CD4-positive, alpha-beta T cell (primary cell): Measurements from ENCODE around the gene SMYD3. TPM values are rescaled to one million over a fixed set of nuclear protein-coding genes. Genes with fewer than 3 reads are reported as not detected.

Experiments
- ATAC-seq: fragments of 200-7000 bp; cut with Tn5 transposase; one replicate; pipeline ENCODE4 v1.10.0; 2022; ENCODE audit warnings: mild to moderate bottlenecking; ENCODE audit not compliant: poor library complexity
- CTCF ChIA-PET: fragments of 350-600 bp; sonication (Branson Sonifier 250); formaldehyde crosslinking; loops from one replicate; lab custom pipeline; 2021; ENCODE audit warnings: antibody characterized with exemption, inconsistent platforms; lab: Charles Lee
- POLR2A ChIA-PET: fragments of 350-600 bp; sonication (Branson Sonifier 250); formaldehyde crosslinking; loops from one replicate; lab custom pipeline; 2021; ENCODE audit warnings: antibody characterized with exemption, inconsistent platforms; lab: Charles Lee
- DNase-seq, 14 experiments: peaks; one replicate each; pipeline ENCODE4 v3.0.0-alpha.2; 2013 to 2020; ENCODE audit warnings: mixed read lengths in 2 of 14
- H3K27ac ChIP-seq, 2 donors: one replicate each; pipeline versions ENCODE4 v1.5.1 to v1.7.0; 2013; ENCODE audit warnings: low read length in 2 of 2, low read depth in 1 of 2, mild to moderate bottlenecking in 1 of 2
- H3K27me3 ChIP-seq, 2 experiments: 1 replicate in 1 of 2; 2 replicates in 1 of 2; pipeline versions ENCODE4 v1.6.1 to v1.7.0; 2013; ENCODE audit warnings: low read length in 2 of 2, control low read depth in 1 of 2, mild to moderate bottlenecking in 1 of 2, moderate library complexity in 1 of 2; ENCODE audit not compliant: insufficient read depth in 2 of 2, control insufficient read depth in 1 of 2
- H3K36me3 ChIP-seq: one replicate; pipeline ENCODE4 v1.6.1; 2013; ENCODE audit warnings: low read length, control low read depth; ENCODE audit not compliant: insufficient read depth
- H3K4me1 ChIP-seq: one replicate; pipeline ENCODE4 v1.6.1; 2013; ENCODE audit warnings: low read length, control low read depth; ENCODE audit not compliant: insufficient read depth
- H3K4me3 ChIP-seq: one replicate; pipeline ENCODE4 v1.5.1; 2013; ENCODE audit warnings: mild to moderate bottlenecking, low read length, moderate library complexity
- H3K9me3 ChIP-seq, 2 experiments: 1 replicate in 1 of 2; 2 replicates in 1 of 2; pipeline versions ENCODE4 v1.6.1 to v1.7.0; 2013; ENCODE audit warnings: low read length in 2 of 2, mild to moderate bottlenecking in 2 of 2, control low read depth in 1 of 2, moderate library complexity in 1 of 2; ENCODE audit not compliant: control insufficient read depth in 1 of 2, insufficient read depth in 1 of 2
- H3K27ac Mint-ChIP-seq: one replicate; pipeline ENCODE4 v1.8.0; 2020; ENCODE audit warnings: mixed read lengths
- H3K27me3 Mint-ChIP-seq: one replicate; pipeline ENCODE4 v1.8.0; 2021; ENCODE audit warnings: mixed read lengths
- H3K36me3 Mint-ChIP-seq: one replicate; pipeline ENCODE4 v1.8.0; 2021; ENCODE audit warnings: low read depth, mixed read lengths
- H3K4me1 Mint-ChIP-seq: one replicate; pipeline ENCODE4 v1.8.0; 2021; ENCODE audit warnings: low read depth, mixed read lengths
- H3K4me3 Mint-ChIP-seq: one replicate; pipeline ENCODE4 v1.8.0; 2020; ENCODE audit warnings: mild to moderate bottlenecking, mixed read lengths
- H3K9me3 Mint-ChIP-seq: one replicate; pipeline ENCODE4 v1.8.0; 2020; ENCODE audit warnings: mixed read lengths
- CTCF ChIP-seq: fragments of 200-600 bp; IDR thresholded peaks from one replicate; pipeline ENCODE4 v1.8.0; 2022; ENCODE audit warnings: antibody characterized with exemption, mild to moderate bottlenecking
- intact Hi-C, 2 experiments: fragments of 100-400 bp; cut with DNase I in 1 of 2; cut with micrococcal nuclease in 1 of 2; formaldehyde crosslinking; loops; one replicate each; pipeline versions ENCODE4 v1.15.1 to v1.9.0; 2023 to 2025; cut with DNase I, micrococcal nuclease
- total RNA-seq, 174 experiments: library from RNA in 2 of 174; stranded (reverse) in 2 of 174; gene quantifications; one replicate each; pipeline ENCODE4 v1.2.3 and lab custom pipeline; 2021 to 2026

SMYD3 gene
- total RNA-seq, 2 experiments from 2014 or later: 18.8 to 19.6 TPM

- CTCF ChIA-PET: no interaction called here
- no peaks in the 10 kb centered on the region for H3K36me3 ChIP-seq
Observed at GRCh38 chr1:245953876-245954660, 553.0 kb downstream of the SMYD3 start.

GRCh38 chr1:245952383-245953026 lies 554.6 kb downstream of the SMYD3 start:
- intact Hi-C loops: no loop called here
- no peaks in the 10 kb centered on the region for H3K36me3 ChIP-seq
- Mint-ChIP-seq H3K27me3 (no peaks in the 10 kb centered on the region), H3K4me1 (peaks cover 31% of the 10 kb centered on the region), H3K27ac (no peak overlapping the region), H3K36me3 (peaks cover 4% of the 10 kb centered on the region), H3K9me3 (no peaks in the 10 kb centered on the region), H3K4me3 (peak overlapping the region; percentile 72)
- peaks cover 0 to 3% of the 10 kb centered on the region in 2 experiments for H3K9me3 ChIP-seq
- peaks cover 23% of the 10 kb centered on the region for H3K4me1 ChIP-seq
- POLR2A ChIA-PET: no interaction called here
- peak overlapping the region in 1 of 2 donors; percentile 87 for H3K27ac ChIP-seq
- ATAC-seq (no peak), DNase-seq (no peak)
- CTCF ChIA-PET: no interaction called here
- TF ChIP-seq CTCF: no peak
- no peak overlapping the region for H3K4me3 ChIP-seq
- H3K27me3 ChIP-seq: no peaks in the 10 kb centered on the region

More at GRCh38 chr1:245953876-245954660, 553.0 kb downstream of the SMYD3 start:
- peaks cover 0 to 3% of the 10 kb centered on the region in 2 experiments for H3K9me3 ChIP-seq
- H3K4me3 Mint-ChIP-seq: peak overlapping the region; percentile 72
- H3K9me3 Mint-ChIP-seq: no peaks in the 10 kb centered on the region
- DNase-seq: peak in 6 of 14 experiments; percentile 5 to 66 (median 26)
- H3K36me3 Mint-ChIP-seq: peaks cover 4% of the 10 kb centered on the region
- peaks cover 23% of the 10 kb centered on the region for H3K4me1 ChIP-seq
- peak; percentile 43 for ATAC-seq
- TF ChIP-seq CTCF: no peak
- H3K27ac Mint-ChIP-seq: no peak overlapping the region
- POLR2A ChIA-PET: interaction anchor here (0.7 to 0.9 kb wide), 2 partner anchors 10 to 1121 kb away, joined by 3 to 5 read pairs; no protein-coding TSS in a partner anchor
- no peaks in the 10 kb centered on the region for H3K27me3 ChIP-seq
- H3K4me3 ChIP-seq: peak overlapping the region; percentile 51
- intact Hi-C loops: no loop called here
- H3K27me3 Mint-ChIP-seq: no peaks in the 10 kb centered on the region
- H3K27ac ChIP-seq: peak overlapping the region; percentile 70 to 87
- H3K4me1 Mint-ChIP-seq: peaks cover 31% of the 10 kb centered on the region

- Histone ChIP-seq H3K36me3 (no peaks in the 10 kb centered on the region), H3K27ac (no peak overlapping the region), H3K4me3 (no peak overlapping the region), H3K9me3 (no peaks in the 10 kb centered on the region), H3K27me3 (no peaks in the 10 kb centered on the region), H3K4me1 (peaks cover 5% of the 10 kb centered on the region)
- ChIA-PET CTCF (no interaction called here), POLR2A (no interaction called here)
- Mint-ChIP-seq H3K4me1 (peaks cover 24% of the 10 kb centered on the region), H3K36me3 (peaks cover 4% of the 10 kb centered on the region), H3K9me3 (peaks cover 3% of the 10 kb centered on the region), H3K27ac (no peak overlapping the region), H3K27me3 (no peaks in the 10 kb centered on the region), H3K4me3 (no peak overlapping the region)
- ATAC-seq (no peak), DNase-seq (no peak)
- intact Hi-C loops: no loop called here
- no peak for TF ChIP-seq CTCF
Observed at GRCh38 chr1:245948786-245949185, 558.3 kb downstream of the SMYD3 start.
